ENCODE results near the gene TM2D3. TPM values are rescaled to one million over a fixed set of nuclear protein-coding genes. Genes with fewer than 3 reads are reported as not detected.

Gene TM2D3
- total RNA-seq, 2 donors from 2014 or later: 29.9 to 38.5 TPM

- intact Hi-C loops (cut with DNase I, micrococcal nuclease): no loop called here
- DNase-seq: peak; percentile 78 to 89
- peak; percentile 85 for ATAC-seq
These were observed 38.8 kb downstream of the TM2D3 start for GRCh38 chr15:101613130-101614000.

GRCh38 chr15:101612676-101613075 is 39.5 kb downstream of the TM2D3 start:
- DNase-seq (no peak), ATAC-seq (no peak)
- intact Hi-C loops (cut with DNase I, micrococcal nuclease): no loop called here

GRCh38 chr15:101611580-101612299 is 40.4 kb downstream of the TM2D3 start:
- ATAC-seq (no peak), DNase-seq (no peak)
- intact Hi-C loops (cut with DNase I, micrococcal nuclease): no loop called here

GRCh38 chr15:101611007-101611406 is 41.2 kb downstream of the TM2D3 start:
- no peak for ATAC-seq

GRCh38 chr15:101610611-101611000 is 41.6 kb downstream of the TM2D3 start:
- intact Hi-C loops (cut with DNase I, micrococcal nuclease): no loop called here
- ATAC-seq: no peak

More at GRCh38 chr15:101611007-101611406, 41.2 kb downstream of the TM2D3 start:
- intact Hi-C loops (cut with DNase I, micrococcal nuclease): no loop called here
- no peak for DNase-seq

GRCh38 chr15:101609742-101610610 is 42.2 kb downstream of the TM2D3 start:
- intact Hi-C loops (cut with DNase I, micrococcal nuclease): no loop called here
- ATAC-seq (no peak), DNase-seq (no peak)

More at GRCh38 chr15:101610611-101611000, 41.6 kb downstream of the TM2D3 start:
- no peak for DNase-seq

GRCh38 chr15:101608201-101608600 is 44.0 kb downstream of the TM2D3 start:
- DNase-seq (no peak), ATAC-seq (no peak)
- intact Hi-C loops (cut with DNase I, micrococcal nuclease): no loop called here

GRCh38 chr15:101607108-101607507 is 45.1 kb downstream of the TM2D3 start:
- no peak for ATAC-seq

GRCh38 chr15:101604124-101604874 is 47.9 kb downstream of the TM2D3 start:
- intact Hi-C loops (cut with DNase I, micrococcal nuclease): no loop called here
- DNase-seq: no peak
- ATAC-seq: no peak

More at GRCh38 chr15:101607108-101607507, 45.1 kb downstream of the TM2D3 start:
- intact Hi-C loops (cut with DNase I, micrococcal nuclease): no loop called here
- DNase-seq: no peak

GRCh38 chr15:101602801-101603200 is 49.4 kb downstream of the TM2D3 start:
- intact Hi-C loops (cut with DNase I, micrococcal nuclease): no loop called here
- no peak for ATAC-seq
- DNase-seq: no peak

- DNase-seq (no peak), ATAC-seq (no peak)
- intact Hi-C loops (cut with DNase I, micrococcal nuclease): no loop called here
These were observed 52.1 kb downstream of the TM2D3 start for GRCh38 chr15:101600035-101600434.

GRCh38 chr15:101599091-101599490 is 53.1 kb downstream of the TM2D3 start:
- ATAC-seq: no peak
- intact Hi-C loops (cut with DNase I, micrococcal nuclease): no loop called here
- no peak for DNase-seq

- ATAC-seq: no peak
- DNase-seq: no peak
- intact Hi-C loops (cut with DNase I, micrococcal nuclease): no loop called here
These were observed 54.7 kb downstream of the TM2D3 start for GRCh38 chr15:101597360-101597928.

- intact Hi-C loops (cut with DNase I, micrococcal nuclease): no loop called here
- DNase-seq: no peak
- ATAC-seq: no peak
These were observed 55.5 kb downstream of the TM2D3 start for GRCh38 chr15:101596633-101597032.

Measured in left colon (tissue), 2 donors.